ENCODE results near the gene ANAPC16.
"Not testable (repeated sequence)": the region's sequence is repeated elsewhere in the genome, so short reads cannot be mapped to it uniquely, and the experiment has no call there.

ANAPC16 gene

DNA sequence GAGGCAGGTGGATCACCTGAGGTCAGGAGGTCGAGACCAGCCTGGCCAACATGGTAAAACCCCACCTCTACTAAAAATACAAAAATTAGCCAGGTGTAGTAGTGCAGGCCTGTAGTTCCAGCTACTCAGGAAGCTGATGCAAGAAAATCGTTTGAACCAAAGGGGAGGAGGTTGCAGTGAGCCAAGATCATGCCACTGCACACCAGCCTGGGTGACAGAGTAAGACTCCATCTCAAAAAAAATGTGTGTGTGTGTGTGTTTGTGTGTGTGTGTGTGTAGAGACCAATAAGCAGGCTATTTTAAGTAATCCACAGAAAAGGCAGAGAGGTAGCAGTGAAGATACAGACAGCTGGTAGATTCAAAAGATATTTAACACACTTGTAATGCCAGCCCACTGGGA, 7.3 kb upstream of the ANAPC16 start:
- H3K36me3 ChIP-seq (ENCODE audit: control insufficient read depth, insufficient read depth, low read length); H3K4me3 ChIP-seq (ENCODE audit: low read length); H3K27me3 ChIP-seq (ENCODE audit: control insufficient read depth, insufficient read depth, low read length); H3K27ac ChIP-seq (ENCODE audit: low read length); H3K9me3 ChIP-seq (ENCODE audit: control insufficient read depth, insufficient read depth, low read length); DNase-seq (ENCODE audit: low read depth, low spot score); H3K4me1 ChIP-seq (ENCODE audit: control insufficient read depth, insufficient read depth, low read length): not testable (repeated sequence)
- WGBS (ENCODE audit: insufficient coverage, insufficient read length), result no CpG with 5 or more reads among the region's 2 CpGs

DNA sequence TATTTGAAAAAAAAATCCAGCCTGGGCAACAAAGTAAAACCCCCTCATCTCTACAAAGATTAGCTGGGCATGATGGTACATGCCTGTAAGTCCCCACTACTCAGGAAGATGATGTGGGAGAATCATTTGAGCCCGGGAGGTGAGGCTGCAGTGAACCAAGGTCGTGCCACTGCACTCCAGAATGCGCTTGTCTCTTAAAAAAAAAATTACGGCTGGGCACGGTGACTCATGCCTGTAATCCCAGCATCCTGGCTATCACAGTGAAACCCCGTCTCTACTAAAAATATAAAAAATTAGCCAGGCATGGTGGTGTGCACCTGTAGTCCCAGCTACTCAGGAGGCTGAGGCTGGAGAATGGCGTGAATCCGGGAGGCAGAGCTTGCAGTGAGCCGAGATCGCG, 4.4 kb upstream of the ANAPC16 start:
- not testable (repeated sequence) for H3K27me3 ChIP-seq (ENCODE audit: control insufficient read depth, insufficient read depth, low read length); H3K4me1 ChIP-seq (ENCODE audit: control insufficient read depth, insufficient read depth, low read length); H3K36me3 ChIP-seq (ENCODE audit: control insufficient read depth, insufficient read depth, low read length); H3K4me3 ChIP-seq (ENCODE audit: low read length); H3K9me3 ChIP-seq (ENCODE audit: control insufficient read depth, insufficient read depth, low read length); DNase-seq (ENCODE audit: low read depth, low spot score); H3K27ac ChIP-seq (ENCODE audit: low read length)
- WGBS (ENCODE audit: insufficient coverage, insufficient read length), result no CpG with 5 or more reads among the region's 11 CpGs

DNA sequence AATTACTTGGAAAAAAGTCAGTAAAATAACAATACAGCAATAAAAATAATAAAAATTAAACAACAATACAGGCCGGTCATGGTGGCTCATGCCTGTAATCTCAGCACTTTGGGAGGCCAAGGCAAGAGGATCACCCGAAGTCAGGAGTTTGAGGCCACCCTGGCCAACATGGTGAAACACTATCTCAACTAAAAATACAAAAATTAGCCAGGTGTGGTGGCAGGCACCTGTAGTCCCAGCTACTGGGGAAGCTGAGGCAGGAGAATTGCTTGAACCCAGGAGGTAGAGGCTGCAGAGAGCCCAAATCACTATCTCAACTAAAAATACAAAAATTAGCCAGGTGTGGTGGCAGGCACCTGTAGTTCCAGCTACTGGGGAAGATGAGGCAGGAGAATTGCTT, 4.0 kb upstream of the ANAPC16 start:
- H3K27ac ChIP-seq (ENCODE audit: low read length); H3K4me1 ChIP-seq (ENCODE audit: control insufficient read depth, insufficient read depth, low read length); H3K4me3 ChIP-seq (ENCODE audit: low read length); H3K27me3 ChIP-seq (ENCODE audit: control insufficient read depth, insufficient read depth, low read length); H3K9me3 ChIP-seq (ENCODE audit: control insufficient read depth, insufficient read depth, low read length); H3K36me3 ChIP-seq (ENCODE audit: control insufficient read depth, insufficient read depth, low read length); DNase-seq (ENCODE audit: low read depth, low spot score): not testable (repeated sequence)
- no CpG with 5 or more reads among the region's 2 CpGs for WGBS (ENCODE audit: insufficient coverage, insufficient read length)

DNA sequence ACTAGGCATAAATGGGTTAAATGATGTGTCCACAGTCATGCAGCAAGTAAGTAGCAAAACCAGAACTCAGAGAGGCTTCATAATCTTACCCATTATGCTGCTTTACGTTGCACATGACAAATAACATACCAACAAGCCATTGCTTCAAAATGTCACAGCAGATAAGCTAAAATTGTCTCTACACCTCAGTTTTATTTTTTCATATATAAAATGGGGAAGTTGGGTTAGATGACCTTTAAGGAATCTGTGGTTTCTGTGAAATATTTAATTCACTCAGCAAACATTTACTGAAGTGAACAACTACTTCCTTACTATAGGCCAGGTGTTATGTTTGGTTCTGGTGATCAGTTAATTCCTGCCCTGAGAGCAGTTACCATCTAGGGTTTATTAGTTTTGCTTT, 2.5 kb downstream of the ANAPC16 start:
- no peaks in the 10 kb centered on the region for H3K36me3 ChIP-seq (ENCODE audit: control insufficient read depth, insufficient read depth, low read length)
- no CpG with 5 or more reads among the region's 1 CpG for WGBS (ENCODE audit: insufficient coverage, insufficient read length)
- H3K4me3 ChIP-seq (ENCODE audit: low read length), result no peak overlapping the region
- no peaks in the 10 kb centered on the region for H3K27me3 ChIP-seq (ENCODE audit: control insufficient read depth, insufficient read depth, low read length)
- DNase-seq (ENCODE audit: low read depth, low spot score), result no peak
- H3K27ac ChIP-seq (ENCODE audit: low read length), result no peak overlapping the region
- no peaks in the 10 kb centered on the region for H3K4me1 ChIP-seq (ENCODE audit: control insufficient read depth, insufficient read depth, low read length)
- no peaks in the 10 kb centered on the region for H3K9me3 ChIP-seq (ENCODE audit: control insufficient read depth, insufficient read depth, low read length)

DNA sequence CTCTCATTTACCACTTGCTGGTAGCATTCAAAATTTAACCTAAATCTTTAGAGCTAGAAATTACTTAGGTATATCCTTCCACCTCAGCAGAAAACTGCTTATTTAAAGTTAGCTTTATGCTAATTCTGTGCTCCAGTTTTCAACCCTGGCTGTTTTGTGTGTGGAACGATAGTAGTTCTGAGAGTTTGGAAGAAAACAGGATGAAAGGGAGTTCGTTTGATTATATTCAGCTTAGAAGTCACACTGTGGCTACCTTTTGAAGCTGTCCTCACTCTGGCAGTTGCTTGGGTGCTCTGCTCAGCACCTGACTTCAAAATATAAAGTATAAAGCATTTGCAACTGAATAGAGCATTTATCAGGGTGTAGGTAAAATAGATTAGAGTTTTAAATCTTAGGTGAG, 2.9 kb downstream of the ANAPC16 start:
- no peak overlapping the region for H3K4me3 ChIP-seq (ENCODE audit: low read length)

DNA sequence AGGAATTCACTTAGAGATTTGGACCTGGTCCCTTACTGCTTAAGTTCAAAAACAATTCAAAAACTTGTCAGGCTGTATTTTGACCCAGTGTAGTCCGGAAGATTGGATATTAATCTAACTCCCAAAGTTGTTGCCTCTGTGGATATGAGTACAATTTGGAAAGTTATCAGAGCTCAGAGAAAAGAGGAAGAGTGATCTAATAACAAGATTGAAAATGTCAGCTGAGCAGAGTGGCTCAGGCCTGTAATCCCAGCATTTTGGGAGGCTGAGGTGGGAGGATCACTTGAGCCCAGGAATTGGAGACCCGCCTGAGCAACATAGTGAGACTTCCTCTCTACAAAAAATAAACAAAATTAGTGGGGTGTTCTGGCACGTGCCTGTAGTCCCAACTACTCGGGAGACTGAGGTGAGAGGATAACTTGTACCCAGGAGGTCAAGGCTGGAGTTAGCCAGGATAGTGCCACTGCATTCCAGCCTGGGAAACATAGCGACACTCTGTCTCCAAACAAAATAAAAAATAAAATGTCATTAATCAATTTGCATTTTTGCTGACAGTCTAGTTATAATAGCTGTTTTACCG, 3.5 kb downstream of the ANAPC16 start:
- H3K4me1 ChIP-seq (ENCODE audit: control insufficient read depth, insufficient read depth, low read length), result no peaks in the 10 kb centered on the region
- H3K27me3 ChIP-seq (ENCODE audit: control insufficient read depth, insufficient read depth, low read length), result no peaks in the 10 kb centered on the region
- no peak overlapping the region for H3K27ac ChIP-seq (ENCODE audit: low read length)
- no peak overlapping the region for H3K4me3 ChIP-seq (ENCODE audit: low read length)
- no peaks in the 10 kb centered on the region for H3K9me3 ChIP-seq (ENCODE audit: control insufficient read depth, insufficient read depth, low read length)
- no peaks in the 10 kb centered on the region; the same call in 1 of the 2 replicates for H3K36me3 ChIP-seq (ENCODE audit: control insufficient read depth, insufficient read depth, low read length)
- no CpG with 5 or more reads among the region's 6 CpGs for WGBS (ENCODE audit: insufficient coverage, insufficient read length)
- no peak for DNase-seq (ENCODE audit: low read depth, low spot score)

More for the DNA sequence above, 2.9 kb downstream of the ANAPC16 start:
- Histone ChIP-seq H3K4me1 (ENCODE audit: control insufficient read depth, insufficient read depth, low read length) (no peaks in the 10 kb centered on the region), H3K27me3 (ENCODE audit: control insufficient read depth, insufficient read depth, low read length) (no peaks in the 10 kb centered on the region), H3K36me3 (ENCODE audit: control insufficient read depth, insufficient read depth, low read length) (no peaks in the 10 kb centered on the region; the same call in 1 of the 2 replicates), H3K27ac (ENCODE audit: low read length) (no peak overlapping the region), H3K9me3 (ENCODE audit: control insufficient read depth, insufficient read depth, low read length) (no peaks in the 10 kb centered on the region)
- no peak for DNase-seq (ENCODE audit: low read depth, low spot score)
- no CpG with 5 or more reads among the region's 2 CpGs for WGBS (ENCODE audit: insufficient coverage, insufficient read length)

DNA sequence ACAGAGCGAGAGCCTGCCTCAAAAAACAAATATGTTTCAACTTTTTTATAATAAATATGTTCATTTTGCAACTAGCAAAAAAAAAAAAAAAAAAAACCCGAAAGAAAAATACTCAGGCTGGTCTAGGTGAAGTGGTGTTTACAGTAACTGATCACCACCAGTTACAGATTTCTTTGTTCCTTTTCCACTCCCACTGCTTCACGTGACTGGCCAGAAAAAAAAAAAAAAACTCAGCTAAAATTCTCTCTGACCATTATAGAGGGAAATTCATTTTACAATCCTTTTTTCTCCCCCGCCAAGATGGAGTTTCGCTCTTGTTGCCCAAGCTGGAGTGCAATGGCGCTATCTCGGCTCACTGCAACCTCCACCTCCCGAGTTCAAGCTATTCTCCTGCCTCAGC, 4.8 kb downstream of the ANAPC16 start:
- H3K27ac ChIP-seq (ENCODE audit: low read length), result no peak overlapping the region
- no peaks in the 10 kb centered on the region for H3K4me1 ChIP-seq (ENCODE audit: control insufficient read depth, insufficient read depth, low read length)
- no peaks in the 10 kb centered on the region for H3K27me3 ChIP-seq (ENCODE audit: control insufficient read depth, insufficient read depth, low read length)
- no peak overlapping the region for H3K4me3 ChIP-seq (ENCODE audit: low read length)
- no peaks in the 10 kb centered on the region; the same call in 1 of the 2 replicates for H3K36me3 ChIP-seq (ENCODE audit: control insufficient read depth, insufficient read depth, low read length)
- no peaks in the 10 kb centered on the region for H3K9me3 ChIP-seq (ENCODE audit: control insufficient read depth, insufficient read depth, low read length)
- WGBS (ENCODE audit: insufficient coverage, insufficient read length), result no CpG with 5 or more reads among the region's 8 CpGs
- no peak for DNase-seq (ENCODE audit: low read depth, low spot score)

DNA sequence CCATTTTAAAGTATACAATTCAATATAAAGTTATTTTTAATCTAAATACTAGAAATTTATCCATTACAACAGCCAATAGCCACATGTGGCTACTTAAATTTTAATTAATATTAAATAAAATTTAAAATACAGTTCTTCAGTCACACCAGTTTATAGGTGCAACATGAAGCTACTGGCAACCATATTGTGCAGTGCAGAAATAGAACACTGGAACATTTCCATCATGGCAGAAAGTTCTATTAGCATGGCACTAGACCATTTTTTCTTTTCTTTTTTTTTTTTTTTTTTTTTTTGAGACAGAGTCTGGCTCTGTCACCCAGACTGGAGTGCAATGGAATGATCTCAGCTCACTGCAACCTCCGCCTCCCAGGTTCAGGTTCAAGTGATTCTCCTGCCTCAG, 5.5 kb downstream of the ANAPC16 start:
- Histone ChIP-seq H3K27ac (ENCODE audit: low read length) (no peak overlapping the region), H3K4me3 (ENCODE audit: low read length) (no peak overlapping the region), H3K36me3 (ENCODE audit: control insufficient read depth, insufficient read depth, low read length) (no peaks in the 10 kb centered on the region; the same call in 1 of the 2 replicates), H3K4me1 (ENCODE audit: control insufficient read depth, insufficient read depth, low read length) (no peaks in the 10 kb centered on the region), H3K9me3 (ENCODE audit: control insufficient read depth, insufficient read depth, low read length) (no peaks in the 10 kb centered on the region), H3K27me3 (ENCODE audit: control insufficient read depth, insufficient read depth, low read length) (no peaks in the 10 kb centered on the region)
- WGBS (ENCODE audit: insufficient coverage, insufficient read length), result no CpG with 5 or more reads among the region's 1 CpG
- no peak for DNase-seq (ENCODE audit: low read depth, low spot score)

DNA sequence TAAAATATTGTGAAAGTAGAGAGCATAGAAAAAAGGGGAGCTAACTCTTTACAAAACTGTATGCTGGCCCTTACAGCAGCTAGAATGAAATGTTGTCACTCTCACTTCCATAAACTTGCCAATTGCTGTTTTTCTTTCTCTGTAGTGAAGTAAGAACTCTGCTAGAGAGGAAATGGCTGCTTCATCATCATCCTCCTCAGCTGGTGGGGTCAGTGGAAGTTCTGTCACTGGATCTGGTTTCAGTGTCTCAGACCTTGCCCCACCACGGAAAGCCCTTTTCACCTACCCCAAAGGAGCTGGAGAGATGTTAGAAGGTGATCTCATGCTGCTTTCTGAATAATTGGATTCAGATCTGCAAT, 7.9 kb downstream of the ANAPC16 start:
- DNase-seq (ENCODE audit: low read depth, low spot score), result no peak
- no peaks in the 10 kb centered on the region; the same call in 1 of the 2 replicates for H3K36me3 ChIP-seq (ENCODE audit: control insufficient read depth, insufficient read depth, low read length)
- H3K4me3 ChIP-seq (ENCODE audit: low read length), result no peak overlapping the region
- no peaks in the 10 kb centered on the region for H3K9me3 ChIP-seq (ENCODE audit: control insufficient read depth, insufficient read depth, low read length)
- H3K27ac ChIP-seq (ENCODE audit: low read length), result no peak overlapping the region
- H3K4me1 ChIP-seq (ENCODE audit: control insufficient read depth, insufficient read depth, low read length), result peaks cover 2% of the 10 kb centered on the region; the same call in 1 of the 2 replicates
- no peaks in the 10 kb centered on the region for H3K27me3 ChIP-seq (ENCODE audit: control insufficient read depth, insufficient read depth, low read length)
- WGBS (ENCODE audit: insufficient coverage, insufficient read length), result no CpG with 5 or more reads among the region's 1 CpG

DNA sequence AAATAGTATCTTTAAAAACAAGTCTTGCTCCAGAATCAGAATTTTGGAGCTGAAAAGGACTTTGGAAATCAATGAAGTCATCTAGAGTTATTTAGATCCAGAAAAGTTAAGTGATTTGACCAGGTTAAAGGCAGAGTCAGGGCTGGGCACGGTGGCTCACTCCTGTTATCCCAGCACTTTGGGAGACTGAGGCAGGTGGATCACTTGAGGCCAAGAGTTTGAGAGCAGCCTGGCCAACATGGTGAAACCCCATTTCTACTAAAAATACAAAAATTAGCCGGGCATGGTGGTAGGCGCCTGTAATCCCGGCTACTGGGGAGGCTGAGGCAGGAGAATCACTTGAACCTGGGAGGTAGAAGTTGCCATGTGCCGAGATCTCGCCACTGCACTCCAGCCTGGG, 8.4 kb downstream of the ANAPC16 start:
- not testable (repeated sequence) for H3K36me3 ChIP-seq (ENCODE audit: control insufficient read depth, insufficient read depth, low read length); DNase-seq (ENCODE audit: low read depth, low spot score); H3K4me1 ChIP-seq (ENCODE audit: control insufficient read depth, insufficient read depth, low read length); H3K27ac ChIP-seq (ENCODE audit: low read length); H3K27me3 ChIP-seq (ENCODE audit: control insufficient read depth, insufficient read depth, low read length); H3K4me3 ChIP-seq (ENCODE audit: low read length); H3K9me3 ChIP-seq (ENCODE audit: control insufficient read depth, insufficient read depth, low read length)
- WGBS (ENCODE audit: insufficient coverage, insufficient read length), result no CpG with 5 or more reads among the region's 6 CpGs

DNA sequence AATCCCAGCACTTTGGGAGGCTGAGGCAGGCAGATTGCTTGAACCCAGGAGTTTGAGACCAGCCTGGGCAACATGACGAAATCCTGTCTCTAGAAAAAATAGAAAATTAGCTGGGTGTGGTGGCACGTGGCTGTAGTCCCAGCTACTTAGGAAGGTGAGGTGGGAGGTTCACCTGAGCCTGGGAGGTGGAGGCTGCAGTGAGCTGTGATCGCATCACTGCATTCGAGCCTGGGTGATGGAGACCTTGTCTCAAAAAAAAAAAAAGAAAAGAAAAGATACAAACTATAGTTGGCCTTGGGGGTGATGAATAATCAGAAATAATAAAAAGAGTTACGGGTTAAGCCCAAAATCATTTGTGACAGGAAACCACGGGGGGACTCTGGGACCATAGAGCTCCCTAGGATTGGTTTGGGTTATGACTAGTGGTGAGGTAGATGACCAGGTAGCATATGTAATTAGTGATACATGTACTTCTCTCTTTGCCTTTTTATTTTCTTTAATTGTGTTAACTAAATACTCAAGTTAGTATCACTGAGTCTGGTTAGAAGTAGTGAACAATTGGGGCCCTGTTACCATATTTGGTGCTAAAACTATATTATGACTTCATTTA, 10.7 kb downstream of the ANAPC16 start:
- WGBS (ENCODE audit: insufficient coverage, insufficient read length), result no CpG with 5 or more reads among the region's 6 CpGs
- H3K36me3 ChIP-seq (ENCODE audit: control insufficient read depth, insufficient read depth, low read length), result no peaks in the 10 kb centered on the region; the same call in 1 of the 2 replicates
- DNase-seq (ENCODE audit: low read depth, low spot score), result no peak
- H3K4me3 ChIP-seq (ENCODE audit: low read length), result no peak overlapping the region
- peaks cover 2% of the 10 kb centered on the region; the same call in 1 of the 2 replicates for H3K4me1 ChIP-seq (ENCODE audit: control insufficient read depth, insufficient read depth, low read length)
- no peaks in the 10 kb centered on the region for H3K27me3 ChIP-seq (ENCODE audit: control insufficient read depth, insufficient read depth, low read length)
- H3K9me3 ChIP-seq (ENCODE audit: control insufficient read depth, insufficient read depth, low read length), result no peaks in the 10 kb centered on the region
- no peak overlapping the region for H3K27ac ChIP-seq (ENCODE audit: low read length)
